ENCODE measurements around the gene TJP3.

The TJP3 gene

DNA sequence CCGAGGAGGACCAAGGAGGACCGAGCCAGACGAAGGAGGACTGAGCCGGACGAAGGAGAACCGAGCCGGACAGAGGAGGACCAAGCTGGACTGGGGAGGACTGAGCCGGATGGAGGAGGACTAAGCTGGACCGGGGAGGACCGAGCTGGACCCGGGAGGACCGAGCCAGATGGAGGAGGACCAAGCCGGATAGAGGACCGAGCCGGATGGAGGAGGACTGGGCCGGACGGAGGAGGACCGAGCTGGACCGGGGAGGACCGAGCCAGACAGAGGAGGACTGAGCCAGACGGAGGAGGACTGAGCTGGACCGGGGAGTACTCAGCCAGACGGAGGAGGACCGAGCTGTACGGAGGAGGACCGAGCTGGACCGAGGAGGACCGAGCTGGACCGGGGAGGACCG is 11.1 kb upstream of the TJP3 start:
- TF ChIP-seq, protein P1, sequence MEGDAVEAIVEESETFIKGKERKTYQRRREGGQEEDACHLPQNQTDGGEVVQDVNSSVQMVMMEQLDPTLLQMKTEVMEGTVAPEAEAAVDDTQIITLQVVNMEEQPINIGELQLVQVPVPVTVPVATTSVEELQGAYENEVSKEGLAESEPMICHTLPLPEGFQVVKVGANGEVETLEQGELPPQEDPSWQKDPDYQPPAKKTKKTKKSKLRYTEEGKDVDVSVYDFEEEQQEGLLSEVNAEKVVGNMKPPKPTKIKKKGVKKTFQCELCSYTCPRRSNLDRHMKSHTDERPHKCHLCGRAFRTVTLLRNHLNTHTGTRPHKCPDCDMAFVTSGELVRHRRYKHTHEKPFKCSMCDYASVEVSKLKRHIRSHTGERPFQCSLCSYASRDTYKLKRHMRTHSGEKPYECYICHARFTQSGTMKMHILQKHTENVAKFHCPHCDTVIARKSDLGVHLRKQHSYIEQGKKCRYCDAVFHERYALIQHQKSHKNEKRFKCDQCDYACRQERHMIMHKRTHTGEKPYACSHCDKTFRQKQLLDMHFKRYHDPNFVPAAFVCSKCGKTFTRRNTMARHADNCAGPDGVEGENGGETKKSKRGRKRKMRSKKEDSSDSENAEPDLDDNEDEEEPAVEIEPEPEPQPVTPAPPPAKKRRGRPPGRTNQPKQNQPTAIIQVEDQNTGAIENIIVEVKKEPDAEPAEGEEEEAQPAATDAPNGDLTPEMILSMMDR (IDR thresholded peaks at IDR 0.05; ENCODE audit: insufficient read depth, low read length, poor library complexity, severe bottlenecking): no peak
- TF ChIP-seq EZH2phosphoT487 (conservative IDR thresholded peaks at IDR 0.05; ENCODE audit: low read length): no peak

DNA sequence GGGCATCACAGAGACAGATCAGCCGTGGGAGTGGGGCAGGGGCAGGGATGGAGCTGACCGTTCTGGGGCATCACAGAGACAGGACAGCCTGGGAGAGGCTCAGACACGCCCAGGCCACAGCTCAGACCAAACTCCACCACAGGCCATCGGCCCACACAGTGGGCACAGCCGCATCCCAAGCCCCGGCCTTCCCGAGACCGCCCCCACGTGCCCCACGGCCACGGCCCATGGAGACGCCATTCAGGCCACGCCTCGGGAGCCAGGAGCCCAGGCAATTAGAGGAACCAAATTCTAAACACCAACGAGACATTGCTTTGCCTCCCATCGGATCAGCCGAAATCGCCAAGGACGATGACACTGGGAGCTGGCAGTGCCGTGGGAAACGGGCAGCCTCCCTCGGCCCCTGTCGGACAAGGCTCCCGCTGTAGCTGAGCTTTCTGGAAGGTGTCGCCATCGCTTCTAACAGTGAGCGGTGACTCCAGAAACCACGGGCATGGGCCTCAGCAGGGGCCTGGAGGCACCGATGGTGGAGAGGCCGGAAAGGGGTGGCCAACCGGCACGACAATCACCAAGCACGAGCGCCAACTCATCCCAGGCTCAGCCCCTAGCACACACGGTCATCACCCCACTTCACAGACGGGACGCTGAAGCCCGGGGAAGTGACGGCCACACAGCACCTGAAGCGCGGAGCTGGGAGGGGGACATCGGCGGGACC is 10.4 kb upstream of the TJP3 start:
- H3K36me3 ChIP-seq (ENCODE audit: low read length): no peaks in the 10 kb centered on the region
- H3K4me3 ChIP-seq (ENCODE audit: insufficient read depth, low read length, poor library complexity, severe bottlenecking): no peak overlapping the region
- no peaks in the 10 kb centered on the region for H4K20me1 ChIP-seq (ENCODE audit: low read depth, low read length)
- no peaks in the 10 kb centered on the region for H3F3A ChIP-seq (ENCODE audit: insufficient read depth)
- no peak overlapping the region for H3K9ac ChIP-seq (ENCODE audit: low read length)
- no peak overlapping the region for H3K4me2 ChIP-seq (ENCODE audit: low read depth, low read length, poor library complexity, severe bottlenecking)
- no peaks in the 10 kb centered on the region for H3K79me2 ChIP-seq (ENCODE audit: insufficient read depth, low read length)
- H3K27me3 ChIP-seq (ENCODE audit: low read length): no peaks in the 10 kb centered on the region
- no peak overlapping the region for H3K27ac ChIP-seq (ENCODE audit: low read depth, low read length)
- H3K9me3 ChIP-seq (ENCODE audit: insufficient read depth, low read length): no peaks in the 10 kb centered on the region
- H2AFZ ChIP-seq (ENCODE audit: low read depth, low read length, severe bottlenecking): no peak overlapping the region
- TF ChIP-seq EZH2phosphoT487 (conservative IDR thresholded peaks at IDR 0.05; ENCODE audit: low read length): no peak
- TF ChIP-seq, protein P1 (IDR thresholded peaks at IDR 0.05; ENCODE audit: insufficient read depth, low read length, poor library complexity, severe bottlenecking): no peak
- no peaks in the 10 kb centered on the region for H3K9me2 ChIP-seq (replicated peaks; ENCODE audit: insufficient read depth, low read length)

More for the DNA sequence above, 11.1 kb upstream of the TJP3 start:
- no peaks in the 10 kb centered on the region for H4K20me1 ChIP-seq (ENCODE audit: low read depth, low read length)
- H2AFZ ChIP-seq (ENCODE audit: low read depth, low read length, severe bottlenecking): no peak overlapping the region
- H3K4me2 ChIP-seq (ENCODE audit: low read depth, low read length, poor library complexity, severe bottlenecking): no peak overlapping the region
- no peak overlapping the region for H3K4me3 ChIP-seq (ENCODE audit: insufficient read depth, low read length, poor library complexity, severe bottlenecking)
- no peak overlapping the region for H3K9ac ChIP-seq (ENCODE audit: low read length)
- no peak overlapping the region for H3K27ac ChIP-seq (ENCODE audit: low read depth, low read length)
- no peaks in the 10 kb centered on the region for H3K9me3 ChIP-seq (ENCODE audit: insufficient read depth, low read length)
- H3K36me3 ChIP-seq (ENCODE audit: low read length): no peaks in the 10 kb centered on the region
- H3K27me3 ChIP-seq (ENCODE audit: low read length): no peaks in the 10 kb centered on the region
- no peaks in the 10 kb centered on the region for H3K9me2 ChIP-seq (replicated peaks; ENCODE audit: insufficient read depth, low read length)
- no peaks in the 10 kb centered on the region for H3F3A ChIP-seq (ENCODE audit: insufficient read depth)
- H3K79me2 ChIP-seq (ENCODE audit: insufficient read depth, low read length): no peaks in the 10 kb centered on the region

DNA sequence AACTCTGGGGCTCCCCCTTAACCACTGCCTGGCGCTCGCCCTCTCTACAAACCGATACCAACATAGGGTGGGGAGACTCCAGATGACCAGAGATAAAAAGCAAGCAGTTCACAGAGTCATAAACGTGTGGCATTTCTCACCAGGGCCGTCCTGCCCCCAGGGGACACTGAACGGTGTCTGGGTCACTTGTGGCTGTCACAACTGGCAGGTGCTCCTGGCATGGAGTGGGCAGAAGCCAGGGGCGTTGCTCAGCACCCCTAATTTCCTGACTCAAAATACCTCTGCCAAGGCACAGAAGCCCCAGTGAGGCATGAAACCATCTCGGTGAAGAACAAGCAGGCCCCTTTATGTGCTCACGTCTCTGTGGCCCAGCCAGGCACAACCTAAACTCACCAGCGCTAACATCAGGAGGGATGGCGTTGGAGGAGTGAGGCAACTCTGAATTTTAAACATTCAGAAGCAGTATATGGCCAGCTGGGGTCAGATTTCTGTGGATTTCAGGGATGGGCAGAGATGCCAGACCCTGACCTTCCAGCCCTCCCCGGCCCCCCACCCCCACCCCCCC is 9.7 kb upstream of the TJP3 start:
- no peak overlapping the region for H3K4me2 ChIP-seq (ENCODE audit: low read depth, low read length, poor library complexity, severe bottlenecking)
- H3K4me3 ChIP-seq (ENCODE audit: insufficient read depth, low read length, poor library complexity, severe bottlenecking): no peak overlapping the region
- H3K79me2 ChIP-seq (ENCODE audit: insufficient read depth, low read length): no peaks in the 10 kb centered on the region

More for the DNA sequence above, 9.7 kb upstream of the TJP3 start:
- Histone ChIP-seq H3K36me3 (ENCODE audit: low read length) (no peaks in the 10 kb centered on the region), H3K9me2 (replicated peaks; ENCODE audit: insufficient read depth, low read length) (no peaks in the 10 kb centered on the region), H2AFZ (ENCODE audit: low read depth, low read length, severe bottlenecking) (no peak overlapping the region), H3K9me3 (ENCODE audit: insufficient read depth, low read length) (no peaks in the 10 kb centered on the region), H3K9ac (ENCODE audit: low read length) (no peak overlapping the region), H4K20me1 (ENCODE audit: low read depth, low read length) (no peaks in the 10 kb centered on the region), H3F3A (ENCODE audit: insufficient read depth) (no peaks in the 10 kb centered on the region), H3K27ac (ENCODE audit: low read depth, low read length) (no peak overlapping the region), H3K27me3 (ENCODE audit: low read length) (no peaks in the 10 kb centered on the region)
- TF ChIP-seq, protein P1 (IDR thresholded peaks at IDR 0.05; ENCODE audit: insufficient read depth, low read length, poor library complexity, severe bottlenecking): no peak
- no peak for TF ChIP-seq EZH2phosphoT487 (conservative IDR thresholded peaks at IDR 0.05; ENCODE audit: low read length)
